ENCODE results near the gene ORM1.

DNA sequence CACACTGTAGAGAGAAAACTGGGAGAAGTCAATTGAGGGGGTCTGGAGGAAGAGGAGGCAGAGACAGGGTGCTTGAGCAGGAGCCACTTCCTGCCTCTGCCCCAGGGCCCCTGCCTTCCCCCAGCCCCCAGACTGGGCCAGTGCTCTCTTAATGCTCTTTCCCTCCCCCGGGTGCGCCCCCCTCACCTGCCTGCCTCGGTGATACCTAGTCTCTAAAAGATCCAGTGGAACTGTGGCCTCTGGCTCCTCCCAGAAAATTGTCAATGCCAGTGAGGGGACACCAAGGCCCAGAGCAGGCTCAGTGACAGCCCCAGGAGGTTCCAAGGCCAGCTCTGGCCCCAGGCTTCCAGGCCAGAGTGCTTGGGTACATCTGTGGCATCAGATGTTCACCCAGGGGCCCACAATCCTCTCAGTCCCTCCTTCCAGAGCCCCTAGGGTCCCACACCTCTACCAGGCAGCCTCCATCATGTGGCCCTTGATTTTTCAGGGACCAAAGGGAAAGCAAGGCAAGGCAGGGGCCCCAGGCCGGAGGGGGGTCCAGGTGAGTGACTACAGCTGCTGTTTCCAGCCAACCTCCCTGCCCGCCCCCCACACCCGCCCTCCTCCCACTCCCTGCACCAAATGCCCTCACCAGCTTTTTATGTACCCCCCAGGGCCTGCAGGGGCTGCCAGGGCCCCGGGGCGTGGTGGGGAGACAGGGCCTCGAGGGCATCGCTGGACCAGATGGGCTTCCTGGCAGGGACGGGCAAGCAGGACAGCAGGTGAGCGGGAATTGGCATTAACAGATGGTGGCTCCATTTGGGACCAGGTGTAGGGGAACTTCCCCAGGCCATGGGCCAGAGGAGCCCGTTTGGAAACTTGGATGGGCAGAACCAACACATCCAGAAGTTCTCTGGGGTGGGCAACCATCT lies 33.1 kb upstream of the ORM1 start:
- TF ChIP-seq POLR2A (IDR thresholded peaks at IDR 0.05; ENCODE audit: low read depth, low read length): no peak
- no peak for TF ChIP-seq TAF1 (IDR thresholded peaks at IDR 0.05; ENCODE audit: borderline replicate concordance, low read depth, low read length)
- no peak for TF ChIP-seq POLR2AphosphoS5 (IDR thresholded peaks at IDR 0.05; ENCODE audit: low read depth, low read length)

Measured in GM12892 (cell line).